Kidney (tissue), 14 donors: Measurements from ENCODE around the gene USH1G. TPM values are rescaled to one million over a fixed set of nuclear protein-coding genes. Genes with fewer than 3 reads are reported as not detected.

ENCODE experiments used
- DNase-seq, 5 donors: peaks; one replicate each; pipeline ENCODE4 v3.0.0-alpha.2; 2013 to 2020
- FAIRE-seq: peaks from 2 replicates; lab custom pipeline; 2012; peaks lifted over from hg19 to GRCh38; lab: Jason Lieb, UNC
- H3K27ac ChIP-seq, 2 donors: one replicate each; pipeline ENCODE4 v1.7.0; 2013; ENCODE audit warnings: low read depth in 2 of 2, low read length in 2 of 2, inconsistent platforms in 1 of 2
- H3K27me3 ChIP-seq: one replicate; pipeline ENCODE4 v1.7.1; 2013; ENCODE audit warnings: low read length, inconsistent platforms; ENCODE audit not compliant: control insufficient read depth, insufficient read depth
- H3K36me3 ChIP-seq, 3 donors: one replicate each; pipeline versions ENCODE4 v1.7.0 to v1.7.1; 2013; ENCODE audit warnings: low read length in 3 of 3, control low read depth in 1 of 3, inconsistent platforms in 1 of 3; ENCODE audit not compliant: insufficient read depth in 3 of 3, control insufficient read depth in 2 of 3
- H3K4me1 ChIP-seq, 3 donors: one replicate each; pipeline versions ENCODE4 v1.7.0 to v1.7.1; 2013; ENCODE audit warnings: low read length in 3 of 3, inconsistent platforms in 1 of 3, low read depth in 1 of 3; ENCODE audit not compliant: control insufficient read depth in 2 of 3, insufficient read depth in 2 of 3
- H3K4me3 ChIP-seq, 3 donors: one replicate each; pipeline versions ENCODE4 v1.7.0 to v1.8.1; 2013; ENCODE audit warnings: low read length in 3 of 3, control low read depth in 1 of 3, inconsistent platforms in 1 of 3
- H3K9ac ChIP-seq, 3 donors: one replicate each; pipeline versions ENCODE4 v1.7.0 to v1.7.1; 2013; ENCODE audit warnings: low read length in 3 of 3, control low read depth in 1 of 3, inconsistent platforms in 1 of 3
- H3K9me3 ChIP-seq, 3 donors: one replicate each; pipeline versions ENCODE4 v1.7.0 to v1.7.1; 2013; ENCODE audit warnings: low read length in 3 of 3, control low read depth in 1 of 3, inconsistent platforms in 1 of 3; ENCODE audit not compliant: control insufficient read depth in 2 of 3, insufficient read depth in 1 of 3
- intact Hi-C: fragments of 100-400 bp; cut with DNase I; formaldehyde crosslinking; loops from one replicate; pipeline ENCODE4 v1.11.1; 2022
- polyA plus RNA-seq: library from polyadenylated mRNA; stranded (reverse); fragments of 350-450 nt; fragmentation: Illumina TruSeq; extraction: RNeasy Lipid Tissue Mini Kit (QIAGEN cat#74804); gene quantifications from one replicate; pipeline ENCODE4 v1.2.3, GENCODE V29; 2014; ENCODE audit warnings: low read depth, low replicate concordance; ENCODE audit not compliant: insufficient read depth
- total RNA-seq: library from RNA; stranded (reverse); fragmentation: NEBNext Ultra II Directional; extraction: Animal tissue kit (Norgen Biotek cat#: 25700); gene quantifications from one replicate; pipeline ENCODE4 v1.2.1, GENCODE V29; 2021
- TF ChIP-seq, protein P1 (sequence below): IDR thresholded peaks from 3 replicates; pipeline ENCODE4 v1.5.1; 2012; ENCODE audit warnings: mild to moderate bottlenecking, moderate library complexity, borderline replicate concordance; ENCODE audit not compliant: insufficient read depth; ENCODE audit errors: extremely low read depth
- donor health status: control.
- donor health status: control.
- donor health status: control.
- donor health status: control.
- donor health status: control.
- donor health status: DM: yes; HTN: yes; CAD: no.
- donor health status: Normal renal cell carcinoma (clear cell type).

The USH1G gene
- total and polyA plus RNA-seq, 2 donors from 2014 or later, result 0.17 to 0.22 TPM

DNA sequence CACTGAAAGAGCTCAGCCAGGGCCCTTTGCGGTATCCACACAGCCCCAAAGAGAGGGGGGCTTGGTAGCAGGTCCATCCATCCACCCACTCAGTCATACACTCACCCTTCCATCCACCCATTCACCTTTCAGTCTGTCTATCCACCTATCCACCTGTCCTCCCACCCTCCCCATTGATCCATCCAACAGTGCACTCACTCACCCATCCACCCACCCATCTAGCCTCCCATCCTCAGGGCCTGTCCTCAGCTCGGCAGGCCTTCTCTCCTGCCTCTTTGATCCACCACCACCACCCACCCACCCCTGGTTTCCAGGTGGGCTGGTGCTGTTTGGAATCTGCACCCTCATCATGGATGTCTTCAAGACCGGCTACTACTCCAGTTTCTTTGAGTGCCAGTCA, 2.2 kb upstream of the USH1G start:
- Histone ChIP-seq H3K9me3 (no peaks in the 10 kb centered on the region), H3K27ac (no peak overlapping the region), H3K36me3 (no peaks in the 10 kb centered on the region), H3K4me3 (no peak overlapping the region), H3K4me1 (peaks cover 0 to 6% (median 0%) of the 10 kb centered on the region in 3 donors), H3K27me3 (peaks cover 25% of the 10 kb centered on the region), H3K9ac (no peak overlapping the region)
- FAIRE-seq (no peak), DNase-seq (peak in 1 of 5 donors; percentile 23)
- TF ChIP-seq, protein P1, sequence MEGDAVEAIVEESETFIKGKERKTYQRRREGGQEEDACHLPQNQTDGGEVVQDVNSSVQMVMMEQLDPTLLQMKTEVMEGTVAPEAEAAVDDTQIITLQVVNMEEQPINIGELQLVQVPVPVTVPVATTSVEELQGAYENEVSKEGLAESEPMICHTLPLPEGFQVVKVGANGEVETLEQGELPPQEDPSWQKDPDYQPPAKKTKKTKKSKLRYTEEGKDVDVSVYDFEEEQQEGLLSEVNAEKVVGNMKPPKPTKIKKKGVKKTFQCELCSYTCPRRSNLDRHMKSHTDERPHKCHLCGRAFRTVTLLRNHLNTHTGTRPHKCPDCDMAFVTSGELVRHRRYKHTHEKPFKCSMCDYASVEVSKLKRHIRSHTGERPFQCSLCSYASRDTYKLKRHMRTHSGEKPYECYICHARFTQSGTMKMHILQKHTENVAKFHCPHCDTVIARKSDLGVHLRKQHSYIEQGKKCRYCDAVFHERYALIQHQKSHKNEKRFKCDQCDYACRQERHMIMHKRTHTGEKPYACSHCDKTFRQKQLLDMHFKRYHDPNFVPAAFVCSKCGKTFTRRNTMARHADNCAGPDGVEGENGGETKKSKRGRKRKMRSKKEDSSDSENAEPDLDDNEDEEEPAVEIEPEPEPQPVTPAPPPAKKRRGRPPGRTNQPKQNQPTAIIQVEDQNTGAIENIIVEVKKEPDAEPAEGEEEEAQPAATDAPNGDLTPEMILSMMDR, result no peak
- intact Hi-C loops, result no loop called here

DNA sequence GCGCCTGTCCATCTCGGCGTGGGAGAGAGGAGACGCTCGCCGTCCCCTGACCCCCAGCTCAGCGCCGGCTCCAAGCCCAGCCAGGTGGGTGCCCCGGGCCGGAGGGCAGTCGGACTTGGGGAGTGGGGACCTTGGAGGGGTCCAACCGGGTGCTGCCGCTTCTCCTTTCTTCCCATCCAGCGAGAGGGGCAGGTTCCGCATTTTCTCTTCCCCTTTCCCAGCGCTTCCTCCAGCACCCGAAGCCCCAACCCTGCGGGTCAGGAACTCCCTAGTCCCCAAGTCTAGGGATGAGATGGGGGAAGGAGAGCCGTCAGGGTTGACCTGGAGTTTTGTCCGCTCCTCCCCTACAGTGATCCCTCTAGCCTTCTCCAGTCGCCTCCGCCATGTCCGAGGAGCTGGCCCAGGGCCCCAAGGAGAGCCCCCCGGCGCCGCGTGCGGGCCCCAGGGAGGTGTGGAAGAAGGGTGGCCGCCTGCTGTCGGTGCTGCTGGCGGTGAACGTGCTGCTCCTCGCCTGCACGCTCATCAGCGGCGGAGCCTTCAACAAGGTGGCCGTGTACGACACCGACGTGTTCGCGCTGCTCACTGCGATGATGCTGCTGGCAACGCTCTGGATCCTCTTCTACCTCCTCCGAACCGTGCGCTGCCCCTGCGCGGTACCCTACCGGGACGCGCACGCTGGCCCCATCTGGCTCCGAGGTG, 1.3 kb upstream of the USH1G start, which contains the start of gene OTOP2:
Gene OTOP2 (plus strand): TSS at position 24 of the 699 bp plus-strand sequence. CDS start 360 bp downstream, at position 384.
- Histone ChIP-seq H3K9me3 (no peaks in the 10 kb centered on the region), H3K4me3 (no peak within 1 kb of the TSS), H3K27me3 (peaks cover 25% of the 10 kb centered on the region), H3K4me1 (peaks cover 0 to 6% (median 0%) of the 10 kb centered on the region in 3 donors), H3K9ac (no peak within 1 kb of the TSS), H3K36me3 (no peaks in the 10 kb centered on the region), H3K27ac (no peak within 1 kb of the TSS)
- DNase-seq (peak in 4 of 5 donors; percentile 33 to 63 (median 51)), FAIRE-seq (no peak)
- TF ChIP-seq, protein P1, result no peak
- intact Hi-C loops, result no loop called here

DNA sequence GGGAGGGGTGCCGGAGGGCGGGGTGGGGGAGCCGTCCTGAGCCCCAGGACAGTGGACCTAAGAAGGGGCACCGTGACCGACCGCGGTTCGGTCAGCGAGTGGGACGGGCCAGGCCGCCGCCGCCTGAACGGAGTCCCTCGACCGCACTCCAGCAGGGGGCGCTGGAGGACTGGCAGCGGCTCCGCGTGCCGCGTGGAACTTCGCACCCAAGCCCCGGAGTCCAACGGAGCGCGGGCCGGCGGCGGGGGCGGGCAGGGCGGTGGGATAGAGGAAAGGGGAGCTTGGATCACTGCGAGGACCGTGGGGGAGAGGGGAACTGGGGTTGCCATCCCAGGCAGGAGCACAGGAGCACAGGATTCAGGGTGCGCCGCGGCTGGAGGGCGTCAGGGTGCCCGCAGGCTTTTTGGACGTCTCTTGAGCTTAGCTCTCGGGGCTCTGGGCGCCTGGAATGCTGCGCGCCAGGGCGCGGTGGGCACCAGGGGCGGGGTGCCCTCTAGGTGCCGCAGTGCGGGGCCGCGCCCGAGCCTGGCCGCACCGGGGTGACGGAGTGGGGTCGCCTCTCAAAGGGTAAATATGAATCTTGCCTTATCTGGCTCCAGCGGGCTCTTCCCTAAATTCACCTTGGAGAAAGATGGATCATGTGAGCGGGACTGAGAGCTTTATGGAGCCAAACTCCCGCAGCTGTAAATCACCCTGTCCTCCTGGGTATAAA, 639 bp upstream of the USH1G start:
- Histone ChIP-seq H3K36me3 (no peaks in the 10 kb centered on the region), H3K9me3 (no peaks in the 10 kb centered on the region), H3K4me3 (no peak overlapping the region), H3K27ac (no peak overlapping the region), H3K9ac (no peak overlapping the region), H3K4me1 (peaks cover 0 to 6% (median 0%) of the 10 kb centered on the region in 3 donors), H3K27me3 (peaks cover 25% of the 10 kb centered on the region)
- peak in 4 of 5 donors; percentile 55 to 87 (median 70) for DNase-seq
- FAIRE-seq, result no peak
- TF ChIP-seq, protein P1, result peak; percentile 76
- intact Hi-C loops, result no loop called here
